Skeletal muscle satellite cell (primary cell): ENCODE data around the gene KIF12.

Experiments
- H3K27me3 ChIP-seq: 2 replicates; pipeline ENCODE4 v1.7.0; 2013; ENCODE audit warnings: low read length; ENCODE audit not compliant: control insufficient read depth, insufficient read depth
- H3K36me3 ChIP-seq: 2 replicates; pipeline ENCODE4 v1.7.0; 2013; ENCODE audit warnings: mild to moderate bottlenecking, control low read depth, low read length; ENCODE audit not compliant: insufficient read depth
- H3K4me1 ChIP-seq: 2 replicates; pipeline ENCODE4 v1.7.0; 2013; ENCODE audit warnings: low read length; ENCODE audit not compliant: control insufficient read depth, insufficient read depth
- H3K4me2 ChIP-seq: 2 replicates; pipeline ENCODE4 v1.7.0; 2013; ENCODE audit warnings: mild to moderate bottlenecking, low read length
- H3K4me3 ChIP-seq: 2 replicates; pipeline ENCODE4 v1.7.0; 2013; ENCODE audit warnings: low read length
- H3K9ac ChIP-seq: 2 replicates; pipeline ENCODE4 v1.7.0; 2013; ENCODE audit warnings: mild to moderate bottlenecking, low read depth, low read length, moderate library complexity
- H3K9me3 ChIP-seq: replicated peaks from 2 replicates; pipeline ENCODE4 v1.7.0; 2013; ENCODE audit warnings: mild to moderate bottlenecking, control low read depth, low read length

Gene KIF12

GRCh38 chr9:114070188-114071103 is 28.6 kb downstream of the KIF12 start:
- Histone ChIP-seq H3K9me3 (no peaks in the 10 kb centered on the region), H3K36me3 (no peaks in the 10 kb centered on the region), H3K4me3 (no peak overlapping the region), H3K4me1 (no peaks in the 10 kb centered on the region), H3K27me3 (peaks cover 41% of the 10 kb centered on the region), H3K4me2 (no peak overlapping the region), H3K9ac (no peak overlapping the region)

GRCh38 chr9:114069476-114070187 is 29.5 kb downstream of the KIF12 start:
- no peak overlapping the region for H3K4me3 ChIP-seq
- H3K9ac ChIP-seq = no peak overlapping the region
- no peaks in the 10 kb centered on the region for H3K9me3 ChIP-seq
- H3K4me1 ChIP-seq = no peaks in the 10 kb centered on the region
- H3K36me3 ChIP-seq = no peaks in the 10 kb centered on the region
- H3K4me2 ChIP-seq = no peak overlapping the region
- H3K27me3 ChIP-seq = peaks cover 39% of the 10 kb centered on the region

- H3K4me1 ChIP-seq = no peaks in the 10 kb centered on the region
- H3K4me3 ChIP-seq = no peak overlapping the region
- no peak overlapping the region for H3K9ac ChIP-seq
- H3K27me3 ChIP-seq = peaks cover 46% of the 10 kb centered on the region
- H3K4me2 ChIP-seq = no peak overlapping the region
- H3K36me3 ChIP-seq = no peaks in the 10 kb centered on the region
- no peaks in the 10 kb centered on the region for H3K9me3 ChIP-seq
Measured at GRCh38 chr9:114065304-114065703, 33.8 kb downstream of the KIF12 start.

- no peaks in the 10 kb centered on the region for H3K36me3 ChIP-seq
- H3K9ac ChIP-seq = no peak overlapping the region
- no peaks in the 10 kb centered on the region for H3K4me1 ChIP-seq
- no peak overlapping the region for H3K4me3 ChIP-seq
- no peaks in the 10 kb centered on the region for H3K9me3 ChIP-seq
- H3K27me3 ChIP-seq = peaks cover 34% of the 10 kb centered on the region
- H3K4me2 ChIP-seq = no peak overlapping the region
Measured at GRCh38 chr9:114061830-114062474, 37.1 kb downstream of the KIF12 start.

DNA sequence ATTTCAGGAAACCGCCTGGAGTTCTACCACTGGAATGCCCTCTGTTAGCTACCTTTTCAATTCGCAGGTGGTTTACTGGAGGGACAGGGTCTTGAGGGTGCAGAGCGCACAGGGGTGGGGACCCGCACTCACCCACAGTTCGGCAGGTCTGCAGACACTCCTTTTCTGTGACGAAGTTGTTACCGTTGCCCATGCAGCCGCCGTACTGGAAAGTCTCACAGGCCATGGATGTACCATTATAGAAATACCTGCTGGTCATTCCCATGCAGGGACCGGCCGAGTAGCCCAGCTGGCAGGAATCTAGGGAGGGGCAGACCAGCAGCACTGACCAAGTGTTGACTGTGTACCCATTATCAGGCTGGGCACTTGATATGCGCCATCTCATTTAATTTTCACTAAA is 37.8 kb downstream of the KIF12 start:
- Histone ChIP-seq H3K36me3 (no peaks in the 10 kb centered on the region), H3K9ac (no peak overlapping the region), H3K9me3 (no peaks in the 10 kb centered on the region), H3K4me1 (no peaks in the 10 kb centered on the region), H3K27me3 (peaks cover 31% of the 10 kb centered on the region), H3K4me3 (no peak overlapping the region), H3K4me2 (no peak overlapping the region)

DNA sequence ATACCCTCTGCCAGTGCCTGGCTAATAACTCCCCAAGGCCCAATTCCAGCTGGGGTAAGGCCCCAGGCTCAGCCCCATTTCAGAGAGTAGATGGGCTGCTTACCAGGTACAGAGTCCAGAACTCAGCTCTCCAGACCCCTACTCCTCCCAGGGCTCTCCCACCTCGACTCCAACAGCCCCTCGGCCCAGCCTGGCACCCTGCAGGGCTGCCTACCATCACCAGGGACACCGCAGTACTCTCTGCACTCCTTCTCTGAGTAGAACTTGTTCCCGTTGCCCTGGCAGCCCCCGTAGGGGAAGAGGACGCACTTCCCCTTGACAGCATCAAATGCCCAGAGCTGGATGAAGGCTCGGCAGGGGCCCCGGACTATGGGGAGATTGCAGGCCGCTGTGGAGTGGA is 38.4 kb downstream of the KIF12 start:
- no peak overlapping the region for H3K9ac ChIP-seq
- H3K9me3 ChIP-seq = no peaks in the 10 kb centered on the region
- H3K4me3 ChIP-seq = no peak overlapping the region
- no peak overlapping the region for H3K4me2 ChIP-seq
- peaks cover 27% of the 10 kb centered on the region for H3K27me3 ChIP-seq
- H3K36me3 ChIP-seq = no peaks in the 10 kb centered on the region
- no peaks in the 10 kb centered on the region for H3K4me1 ChIP-seq

- Histone ChIP-seq H3K4me2 (no peak overlapping the region), H3K4me3 (no peak overlapping the region), H3K4me1 (no peaks in the 10 kb centered on the region), H3K9ac (no peak overlapping the region), H3K27me3 (peaks cover 22% of the 10 kb centered on the region), H3K36me3 (no peaks in the 10 kb centered on the region), H3K9me3 (no peaks in the 10 kb centered on the region)
Measured at GRCh38 chr9:114060070-114060469, 39.0 kb downstream of the KIF12 start.

DNA sequence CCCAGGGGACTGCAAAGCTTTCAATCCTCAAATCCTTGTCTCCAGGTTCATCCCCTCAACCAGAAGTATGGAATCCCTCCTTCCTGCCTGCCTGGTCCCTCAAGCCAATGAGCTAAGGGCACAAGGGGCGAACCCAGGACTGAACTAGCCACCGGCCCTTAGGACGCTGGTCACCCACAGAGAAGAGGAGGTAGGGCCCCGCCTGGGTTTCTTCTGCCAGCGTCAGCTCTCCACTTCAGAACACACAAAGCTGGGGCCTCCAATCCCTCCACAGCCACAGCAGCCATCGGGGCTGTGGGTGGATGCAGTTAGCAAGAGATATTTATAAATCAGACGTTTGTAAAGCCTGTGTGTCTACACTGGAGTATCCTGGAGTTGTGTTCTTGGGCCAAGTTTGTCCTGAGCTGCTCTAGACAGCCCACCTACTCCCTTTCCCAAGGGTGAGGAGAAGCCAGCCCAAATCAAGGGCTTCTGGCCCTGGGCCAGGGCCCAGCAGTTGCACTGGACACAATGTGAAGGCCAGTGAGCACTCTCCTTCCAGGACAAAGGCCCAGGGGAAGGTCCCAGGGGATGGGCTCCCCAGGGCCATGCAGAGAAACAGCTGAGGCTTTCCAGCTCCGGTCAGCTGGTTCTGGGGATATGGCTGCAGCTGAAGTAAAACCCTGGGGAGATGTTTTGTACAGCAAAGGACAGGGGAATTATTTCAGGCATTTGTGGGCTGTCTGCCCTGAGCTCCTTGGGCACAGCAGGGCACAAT is 39.9 kb downstream of the KIF12 start:
- Histone ChIP-seq H3K9me3 (no peaks in the 10 kb centered on the region), H3K27me3 (peaks cover 19% of the 10 kb centered on the region), H3K9ac (no peak overlapping the region), H3K36me3 (no peaks in the 10 kb centered on the region), H3K4me2 (no peak overlapping the region), H3K4me1 (no peaks in the 10 kb centered on the region), H3K4me3 (no peak overlapping the region)

DNA sequence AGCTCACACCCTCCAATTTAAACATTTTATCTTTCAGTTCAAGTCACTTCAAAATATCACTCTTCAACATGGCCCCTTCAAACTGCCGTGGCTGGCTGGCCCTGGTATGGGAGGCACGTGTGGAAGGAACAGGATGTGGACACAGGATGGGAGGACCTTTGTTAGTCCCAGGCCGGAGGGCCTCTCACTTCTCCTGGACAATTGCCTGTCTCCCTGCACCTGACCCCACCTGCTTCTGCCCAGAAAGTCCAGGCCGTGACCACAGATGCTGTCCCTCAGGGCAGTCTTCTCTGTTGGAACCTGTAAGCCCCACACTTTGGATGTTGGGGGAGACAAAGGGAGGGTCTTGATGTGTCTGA is 40.4 kb downstream of the KIF12 start:
- Histone ChIP-seq H3K9ac (no peak overlapping the region), H3K27me3 (peaks cover 15% of the 10 kb centered on the region), H3K9me3 (no peaks in the 10 kb centered on the region), H3K4me2 (no peak overlapping the region), H3K36me3 (no peaks in the 10 kb centered on the region), H3K4me3 (no peak overlapping the region), H3K4me1 (no peaks in the 10 kb centered on the region)

- no peak overlapping the region for H3K9ac ChIP-seq
- no peaks in the 10 kb centered on the region for H3K9me3 ChIP-seq
- no peak overlapping the region for H3K4me2 ChIP-seq
- no peak overlapping the region for H3K4me3 ChIP-seq
- H3K36me3 ChIP-seq = no peaks in the 10 kb centered on the region
- no peaks in the 10 kb centered on the region for H3K4me1 ChIP-seq
- H3K27me3 ChIP-seq = peaks cover 1% of the 10 kb centered on the region
Measured at GRCh38 chr9:114057161-114057885, 41.8 kb downstream of the KIF12 start.
